D341Med (cell line): ENCODE measurements around the gene VAMP8.

Source experiments
- DNase-seq: peaks from one replicate; pipeline ENCODE4 v3.0.0; 2012; ENCODE audit warnings: low spot score

Gene VAMP8

DNA sequence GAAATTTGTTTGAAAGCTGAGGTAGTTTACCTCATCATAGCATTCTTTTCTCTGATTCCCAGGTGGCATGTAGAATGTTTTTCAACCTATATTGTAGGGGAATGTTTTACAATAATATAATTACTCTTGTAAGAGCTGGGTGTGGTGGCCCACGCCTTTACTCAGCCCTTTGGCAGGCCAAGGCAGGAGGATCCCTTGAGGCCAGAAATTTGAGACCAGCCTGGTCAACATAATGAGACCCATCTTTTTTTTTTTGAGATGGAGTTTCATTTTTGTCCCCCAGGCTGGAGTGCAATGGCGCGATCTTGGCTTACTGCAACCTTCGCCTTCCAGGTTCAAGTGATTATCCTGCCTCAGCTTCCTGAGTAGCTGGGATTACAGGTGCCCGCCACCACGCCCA lies 42.2 kb downstream of the VAMP8 start:
- no peak for DNase-seq

DNA sequence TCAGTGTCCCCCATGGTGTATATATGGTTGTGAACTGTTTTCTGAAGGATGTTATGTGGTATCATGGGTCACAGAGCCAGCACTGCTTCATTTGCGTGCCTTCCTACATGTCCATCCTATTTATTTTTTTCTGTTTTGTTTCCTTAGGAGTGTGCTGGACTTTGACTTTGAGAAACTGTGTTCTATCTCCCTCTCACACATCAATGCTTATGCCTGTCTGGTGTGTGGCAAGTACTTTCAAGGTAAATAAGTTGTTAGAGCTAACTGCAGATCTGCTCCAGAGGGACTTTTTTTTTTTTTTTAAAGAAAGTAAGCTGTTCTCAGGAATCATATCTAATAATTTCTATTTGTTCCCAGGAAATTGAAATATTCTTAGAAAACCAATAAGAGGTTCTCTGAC lies 44.0 kb downstream of the VAMP8 start:
- DNase-seq, result no peak

DNA sequence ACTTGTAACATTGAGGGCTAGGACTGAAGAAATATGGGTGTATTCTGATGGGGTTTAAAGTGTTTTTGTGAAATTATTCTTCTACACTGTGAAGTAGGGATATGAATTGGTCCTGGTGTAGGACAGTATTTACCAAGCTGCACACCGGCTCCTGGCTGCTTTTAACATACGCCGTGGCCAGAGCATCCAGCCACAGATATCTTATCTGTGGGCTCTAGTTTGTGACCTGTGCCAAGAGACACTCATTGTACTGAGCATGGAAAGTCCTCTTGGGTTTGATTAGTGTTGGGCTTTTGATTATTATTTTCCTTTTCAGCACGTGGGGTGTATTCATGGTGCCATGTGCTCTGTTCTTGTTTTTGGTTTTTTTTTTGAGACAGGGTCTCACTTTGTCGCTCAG lies 46.6 kb downstream of the VAMP8 start:
- no peak for DNase-seq

DNA sequence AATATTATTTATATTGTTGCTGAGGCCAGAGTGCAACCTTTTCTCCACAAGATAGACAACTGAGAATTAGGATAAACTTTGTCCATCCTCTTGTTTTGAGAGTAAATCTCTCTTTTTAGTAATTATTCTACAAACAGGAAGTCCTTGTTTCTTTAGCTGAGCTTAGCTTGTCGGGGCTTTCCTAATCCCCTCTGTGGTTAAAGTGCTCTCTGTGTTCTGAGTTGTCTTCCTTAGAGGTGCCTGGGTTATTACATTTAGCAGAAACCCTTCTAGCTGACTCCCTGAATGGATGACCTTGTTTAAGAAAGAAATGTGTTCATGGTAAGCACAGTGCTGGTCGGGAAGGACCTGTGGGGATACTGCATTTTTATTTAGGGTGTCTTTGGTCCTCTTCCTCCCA lies 51.3 kb downstream of the VAMP8 start:
- DNase-seq, result no peak

DNA sequence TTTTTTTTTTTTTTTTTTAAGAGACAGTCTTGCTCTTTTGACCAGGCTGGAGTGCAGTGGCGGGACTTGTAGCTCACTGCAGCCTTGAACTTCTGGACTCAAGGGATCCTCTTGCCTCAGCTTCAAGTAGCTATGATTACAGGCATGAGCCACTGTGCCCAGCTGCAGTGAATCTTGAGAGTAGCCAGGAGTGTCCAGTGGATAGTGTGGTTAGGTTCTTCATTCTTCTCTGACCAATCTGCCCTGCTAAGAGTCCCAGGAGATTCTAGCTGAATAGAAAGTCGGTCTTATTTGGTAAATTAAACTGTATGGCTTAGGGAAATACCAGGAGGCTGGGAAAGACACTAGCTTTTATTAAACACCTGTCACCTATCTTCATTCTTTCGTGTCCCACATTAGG lies 53.9 kb downstream of the VAMP8 start:
- no peak for DNase-seq
